ENCODE data around the gene LENG9.
A peak's percentile ranks its signal among the peaks of the same experiment; 100 is the strongest.
"Not testable (repeated sequence)": the region's sequence is repeated elsewhere in the genome, so short reads cannot be mapped to it uniquely, and the experiment has no call there.

LENG9 gene

GRCh38 chr19:54459282-54460229, 4.0 kb downstream of the LENG9 start:
- no peak for DNase-seq (ENCODE audit: low read depth)

GRCh38 chr19:54458648-54459281, 4.8 kb downstream of the LENG9 start:
- no peak for DNase-seq (ENCODE audit: low read depth)

- DNase-seq (ENCODE audit: low read depth): no peak
These were observed 5.6 kb downstream of the LENG9 start for GRCh38 chr19:54457773-54458647.

GRCh38 chr19:54456423-54457373, 6.9 kb downstream of the LENG9 start:
- no peak for DNase-seq (ENCODE audit: low read depth)

DNA sequence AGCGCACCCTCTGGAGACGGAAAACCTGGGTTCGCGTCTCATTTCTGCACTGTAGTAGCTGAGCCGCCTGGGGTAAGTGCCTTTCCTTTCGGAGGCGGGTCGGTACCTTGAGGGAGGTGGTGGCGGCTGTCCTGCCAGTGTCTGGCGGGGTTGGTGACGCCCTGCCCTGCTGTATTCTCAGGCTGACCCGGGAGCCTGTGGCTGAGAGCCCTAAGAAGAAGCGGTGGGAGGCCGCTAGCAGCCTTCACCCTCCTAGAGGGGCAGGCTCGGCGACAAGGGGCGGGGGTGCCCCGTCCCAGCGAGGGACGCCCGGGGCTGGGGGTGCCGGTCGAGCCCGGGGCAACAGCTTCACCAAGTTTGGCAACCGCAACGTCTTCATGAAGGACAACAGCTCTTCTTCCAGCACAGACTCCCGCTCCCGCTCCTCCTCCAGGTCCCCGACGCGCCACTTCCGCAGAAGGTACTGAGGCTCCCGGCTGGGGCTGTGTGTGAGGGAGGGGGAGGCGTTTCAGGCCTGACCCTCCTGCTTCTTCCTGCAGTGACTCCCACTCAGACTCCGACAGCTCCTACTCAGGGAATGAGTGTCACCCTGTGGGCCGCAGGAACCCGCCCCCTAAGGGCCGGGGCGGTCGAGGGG, 7.7 kb downstream of the LENG9 start:
- DNase-seq (ENCODE audit: low read depth): no peak

- DNase-seq (ENCODE audit: low read depth): no peak
These were observed 8.6 kb downstream of the LENG9 start for GRCh38 chr19:54454781-54455675.

DNA sequence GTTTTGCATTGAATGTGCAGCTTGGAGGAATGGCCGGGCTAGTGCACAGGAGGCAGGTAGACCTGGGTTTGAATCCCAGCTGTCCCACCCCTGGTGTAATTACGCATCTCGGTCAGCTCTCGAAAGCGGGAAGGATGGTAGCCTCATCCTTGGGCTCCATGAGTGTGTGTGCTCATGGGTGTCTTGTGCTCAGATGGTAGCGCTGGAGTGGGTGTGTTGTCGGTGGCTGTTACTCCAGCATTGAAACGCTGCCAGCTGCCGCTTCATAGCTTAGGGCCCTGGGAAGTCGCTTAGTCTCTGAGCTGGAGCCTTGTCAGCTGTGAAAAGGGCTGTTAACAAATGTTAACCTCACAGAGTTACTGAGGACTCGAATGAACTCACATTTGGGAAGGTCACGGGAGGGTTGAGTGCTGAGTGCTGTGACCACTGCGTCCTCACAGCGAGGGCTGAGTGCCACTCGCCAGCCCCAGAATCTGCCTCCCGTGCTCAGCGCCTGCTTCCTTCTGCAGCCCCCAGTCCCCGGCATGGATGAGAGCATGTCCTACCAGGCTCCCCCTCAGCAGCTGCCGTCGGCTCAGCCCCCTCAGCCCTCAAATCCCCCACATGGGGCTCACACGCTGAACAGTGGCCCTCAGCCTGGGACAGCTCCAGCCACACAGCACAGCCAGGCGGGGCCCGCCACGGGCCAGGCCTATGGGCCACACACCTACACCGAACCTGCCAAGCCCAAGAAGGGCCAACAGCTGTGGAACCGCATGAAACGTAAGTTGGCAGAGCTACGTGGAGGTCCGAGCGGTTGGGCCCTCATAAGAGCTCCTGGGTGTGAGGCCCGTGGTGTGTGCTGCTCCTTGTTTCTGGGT, 9.4 kb downstream of the LENG9 start:
- no peak for DNase-seq (ENCODE audit: low read depth)

- DNase-seq (ENCODE audit: low read depth): no peak
These were observed 11.0 kb downstream of the LENG9 start for GRCh38 chr19:54452626-54453025.

DNA sequence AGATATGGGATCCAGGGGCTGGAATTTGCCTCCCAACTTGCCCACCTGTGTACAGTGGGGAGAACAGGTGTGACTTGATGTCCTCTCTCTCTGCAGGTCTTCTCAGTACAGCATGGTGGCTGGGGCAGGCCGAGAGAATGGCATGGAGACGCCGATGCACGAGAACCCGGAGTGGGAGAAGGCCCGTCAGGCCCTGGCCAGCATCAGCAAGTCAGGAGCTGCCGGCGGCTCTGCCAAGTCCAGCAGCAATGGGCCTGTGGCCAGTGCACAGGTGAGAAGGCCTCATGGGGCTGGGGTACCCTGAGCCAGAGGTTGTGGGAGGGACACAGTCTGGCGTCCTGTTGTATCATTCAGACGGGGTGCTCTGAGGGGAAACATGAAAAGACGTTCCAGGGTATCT, 11.6 kb downstream of the LENG9 start:
- DNase-seq (ENCODE audit: low read depth): no peak

- no peak for DNase-seq (ENCODE audit: low read depth)
These were observed 12.2 kb downstream of the LENG9 start for GRCh38 chr19:54451331-54451871.

DNA sequence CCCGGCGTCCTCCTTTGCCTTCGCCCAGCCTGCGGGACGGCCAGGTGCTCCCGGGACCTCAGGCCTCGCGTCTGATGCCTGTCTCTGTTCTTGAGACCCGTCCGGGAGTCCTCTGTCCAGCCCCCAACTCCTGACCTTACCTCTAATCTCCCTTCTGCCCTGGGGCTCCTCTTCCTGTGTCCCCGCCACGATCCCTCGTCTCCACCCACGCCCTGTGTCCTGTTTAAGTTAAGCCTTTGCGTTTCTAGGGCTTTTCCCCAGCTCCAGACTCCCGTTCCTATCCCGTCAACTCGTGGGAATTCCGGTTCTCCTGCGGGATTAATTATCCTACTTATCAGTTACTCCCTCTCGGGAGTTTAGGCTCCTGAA, 13.9 kb downstream of the LENG9 start:
- DNase-seq (ENCODE audit: low read depth): peak; percentile 45

DNA sequence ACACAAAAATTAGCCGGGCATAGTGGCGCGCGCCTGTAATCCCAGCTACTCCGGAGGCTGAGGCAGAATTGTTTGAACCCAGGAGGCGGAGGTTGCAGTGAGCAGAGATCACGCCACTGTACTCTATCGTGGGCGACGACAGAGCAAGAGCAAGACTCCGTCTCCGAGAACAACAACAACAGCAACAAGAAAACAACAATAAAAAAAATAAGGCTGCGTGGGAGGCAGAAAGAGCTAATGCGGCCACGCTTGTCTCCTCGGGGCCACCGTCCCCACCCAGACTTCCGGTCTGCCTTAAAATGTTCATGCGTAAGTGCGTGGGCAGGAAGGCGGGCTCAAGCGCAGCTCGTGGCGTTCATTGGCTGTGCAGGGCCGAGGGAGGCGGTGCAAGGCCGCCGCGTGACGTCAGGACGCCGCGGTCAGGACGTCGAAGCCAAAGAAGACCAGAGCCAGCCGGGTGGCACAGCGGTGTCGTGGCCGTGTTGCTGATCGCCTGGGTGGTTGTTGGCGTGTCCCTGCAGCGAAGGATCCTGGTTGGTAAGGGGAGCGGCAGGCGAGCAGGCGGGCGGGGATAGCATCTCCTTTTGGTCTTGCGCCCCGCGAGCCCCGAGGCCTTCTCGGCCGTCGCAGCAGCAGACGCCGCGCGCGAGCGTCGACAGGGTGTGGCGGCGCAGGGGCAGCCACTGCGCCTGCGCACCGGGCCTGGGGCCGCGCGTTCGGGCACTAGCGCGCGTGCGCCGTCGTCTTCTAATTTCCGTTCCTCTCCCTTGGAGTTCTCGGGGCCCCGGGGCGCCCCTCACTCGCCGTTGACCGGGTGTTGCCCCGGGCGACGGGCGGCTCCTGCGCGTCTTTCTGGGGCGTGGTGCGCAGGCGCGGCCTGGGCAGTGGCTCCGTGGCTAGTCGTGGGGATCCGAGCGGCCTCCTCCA, 14.5 kb downstream of the LENG9 start, which contains the start of gene LENG8:
Gene LENG8 (plus strand): TSS at position 426 of the 927 bp plus-strand sequence. CDS start 2,146 bp downstream, outside the sequence.
- DNase-seq (ENCODE audit: low read depth): peak; percentile 97

- peak; percentile 72 for DNase-seq (ENCODE audit: low read depth)
These were observed 15.4 kb downstream of the LENG9 start for GRCh38 chr19:54448040-54448773.

DNA sequence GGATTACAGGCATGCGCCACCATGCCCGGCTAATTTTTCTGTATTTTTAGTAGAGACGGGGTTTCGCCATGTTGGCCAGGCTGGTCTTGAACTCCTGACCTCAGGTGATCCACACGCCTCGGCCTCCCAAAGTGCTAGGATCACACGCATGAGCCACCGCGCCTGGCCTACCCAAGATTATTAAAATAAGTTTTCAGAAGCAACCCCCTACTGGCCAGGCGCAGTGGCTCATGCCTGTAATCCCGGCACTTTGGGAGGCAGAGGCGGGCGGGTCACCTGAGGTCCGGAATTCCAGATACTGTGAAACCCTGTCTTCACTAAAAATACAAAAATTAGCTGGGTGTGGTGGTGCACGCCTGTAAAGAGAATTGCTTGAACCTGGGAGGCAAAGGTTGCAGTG, 17.2 kb downstream of the LENG9 start:
- not testable (repeated sequence) for DNase-seq (ENCODE audit: low read depth)

- DNase-seq (ENCODE audit: low read depth): no peak
These were observed 18.8 kb downstream of the LENG9 start for GRCh38 chr19:54444737-54445136.

- no peak for DNase-seq (ENCODE audit: low read depth)
These were observed 22.9 kb downstream of the LENG9 start for GRCh38 chr19:54440641-54441040.
